Mucosa of descending colon (tissue), 3 donors: ENCODE data around the gene TTC12. TPM values are rescaled to one million over a fixed set of nuclear protein-coding genes. Genes with fewer than 3 reads are reported as not detected.

ENCODE experiments used
- ATAC-seq: fragments of 200-7000 bp; cut with Tn5 transposase; one replicate; pipeline ENCODE4 v1.9.1; 2020; ENCODE audit warnings: mild to moderate bottlenecking, moderate library complexity
- DNase-seq, 3 donors: peaks; one replicate each; pipeline ENCODE4 v3.0.0-alpha.2; 2020
- H3K36me3 ChIP-seq: fragments of 200-600 bp; one replicate; pipeline ENCODE4 v1.8.0; 2021; ENCODE audit warnings: low read depth, mild to moderate bottlenecking
- H3K4me1 ChIP-seq: fragments of 200-600 bp; one replicate; pipeline ENCODE4 v1.8.0; 2021; ENCODE audit warnings: low read depth, mild to moderate bottlenecking
- H3K4me3 ChIP-seq: fragments of 200-600 bp; one replicate; pipeline ENCODE4 v1.8.0; 2021; ENCODE audit warnings: mild to moderate bottlenecking
- H3K9me3 ChIP-seq: fragments of 200-600 bp; one replicate; pipeline ENCODE4 v1.8.0; 2021; ENCODE audit warnings: mild to moderate bottlenecking
- intact Hi-C, 2 donors: fragments of 100-400 bp; cut with DNase I in 1 of 2; cut with micrococcal nuclease in 1 of 2; formaldehyde crosslinking; loops; one replicate each; pipeline versions ENCODE4 v1.11.0 to v1.11.1; 2022; cut with DNase I, micrococcal nuclease
- total RNA-seq, 3 donors: library from RNA; stranded (reverse); fragmentation: NEBNext Ultra II Directional in 2 of 3; extraction: Animal tissue kit (Norgen Biotek cat#: 25700) in 2 of 3; gene quantifications; one replicate each; pipeline versions ENCODE4 v1.2.1 to v1.2.4, GENCODE V29; 2021 to 2023
- TF ChIP-seq, protein P1 (sequence below): fragments of 200-600 bp; IDR thresholded peaks from one replicate; pipeline ENCODE4 v1.8.0; 2022; ENCODE audit warnings: antibody characterized with exemption, mild to moderate bottlenecking
- donor health status: DM: no; HTN: no; CAD: no; lungs with moderate emphysema.
- donor health status: DM: no; HTN: no; CAD: no.
- donor health status: DM: no; HTN: yes; CAD: no.

Gene TTC12
- total RNA-seq, 3 donors from 2014 or later: 13.5 to 20.7 (median 16.6) TPM

DNA sequence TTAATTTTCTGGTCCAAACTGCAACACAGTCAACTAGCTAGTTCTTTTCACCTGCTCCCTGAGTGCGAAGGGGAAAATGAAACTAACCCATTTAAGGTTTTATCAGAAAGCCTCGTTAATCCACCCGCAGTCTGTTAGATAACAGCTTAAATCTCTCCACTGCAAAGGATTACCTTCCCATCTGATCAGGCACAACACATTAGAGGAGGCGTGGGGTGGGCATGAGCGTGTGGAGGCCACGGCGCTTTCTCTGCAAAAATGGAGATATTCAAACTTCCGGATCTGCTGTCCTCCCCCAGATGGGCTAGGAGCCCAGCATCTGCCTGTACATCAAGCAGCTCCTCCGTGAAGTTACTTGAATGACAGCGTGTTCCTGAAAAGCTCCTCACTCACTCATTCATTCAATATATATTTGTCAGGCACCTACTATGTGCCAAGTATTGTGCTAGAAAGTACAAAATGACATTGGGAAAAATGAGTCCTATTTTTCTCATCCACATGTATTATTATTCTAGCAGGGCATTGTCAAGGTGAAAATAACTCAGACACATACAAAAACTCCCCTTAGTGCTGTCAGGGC lies 59.7 kb downstream of the TTC12 start:
- DNase-seq: no peak
- no peaks in the 10 kb centered on the region for H3K4me1 ChIP-seq
- H3K36me3 ChIP-seq: no peaks in the 10 kb centered on the region
- ATAC-seq: no peak
- H3K4me3 ChIP-seq: no peak overlapping the region
- TF ChIP-seq, protein P1, sequence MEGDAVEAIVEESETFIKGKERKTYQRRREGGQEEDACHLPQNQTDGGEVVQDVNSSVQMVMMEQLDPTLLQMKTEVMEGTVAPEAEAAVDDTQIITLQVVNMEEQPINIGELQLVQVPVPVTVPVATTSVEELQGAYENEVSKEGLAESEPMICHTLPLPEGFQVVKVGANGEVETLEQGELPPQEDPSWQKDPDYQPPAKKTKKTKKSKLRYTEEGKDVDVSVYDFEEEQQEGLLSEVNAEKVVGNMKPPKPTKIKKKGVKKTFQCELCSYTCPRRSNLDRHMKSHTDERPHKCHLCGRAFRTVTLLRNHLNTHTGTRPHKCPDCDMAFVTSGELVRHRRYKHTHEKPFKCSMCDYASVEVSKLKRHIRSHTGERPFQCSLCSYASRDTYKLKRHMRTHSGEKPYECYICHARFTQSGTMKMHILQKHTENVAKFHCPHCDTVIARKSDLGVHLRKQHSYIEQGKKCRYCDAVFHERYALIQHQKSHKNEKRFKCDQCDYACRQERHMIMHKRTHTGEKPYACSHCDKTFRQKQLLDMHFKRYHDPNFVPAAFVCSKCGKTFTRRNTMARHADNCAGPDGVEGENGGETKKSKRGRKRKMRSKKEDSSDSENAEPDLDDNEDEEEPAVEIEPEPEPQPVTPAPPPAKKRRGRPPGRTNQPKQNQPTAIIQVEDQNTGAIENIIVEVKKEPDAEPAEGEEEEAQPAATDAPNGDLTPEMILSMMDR: no peak
- intact Hi-C loops: no loop called here
- no peaks in the 10 kb centered on the region for H3K9me3 ChIP-seq

DNA sequence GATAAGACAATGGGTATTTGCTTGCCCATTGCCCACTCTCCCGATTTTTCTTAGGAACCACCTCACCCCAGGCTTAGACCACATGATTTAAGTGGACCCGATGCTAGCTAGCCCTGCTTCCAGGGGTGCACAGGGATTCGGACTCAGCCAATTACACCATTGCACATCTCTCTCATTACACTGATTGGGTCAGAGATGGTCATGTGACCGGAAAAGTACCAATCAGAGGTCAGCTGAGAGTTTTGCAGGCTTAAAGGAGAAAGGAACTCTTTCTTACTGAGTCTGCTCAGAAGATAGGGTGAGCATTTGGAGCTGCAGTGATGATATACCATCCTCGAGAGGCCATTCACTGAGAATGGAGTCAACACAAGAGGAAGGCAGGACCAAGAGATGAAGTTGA lies 61.0 kb downstream of the TTC12 start:
- Histone ChIP-seq H3K9me3 (no peaks in the 10 kb centered on the region), H3K4me3 (no peak overlapping the region), H3K36me3 (no peaks in the 10 kb centered on the region), H3K4me1 (no peaks in the 10 kb centered on the region)
- no peak for ATAC-seq
- TF ChIP-seq, protein P1: no peak
- no peak for DNase-seq
- intact Hi-C loops: no loop called here

DNA sequence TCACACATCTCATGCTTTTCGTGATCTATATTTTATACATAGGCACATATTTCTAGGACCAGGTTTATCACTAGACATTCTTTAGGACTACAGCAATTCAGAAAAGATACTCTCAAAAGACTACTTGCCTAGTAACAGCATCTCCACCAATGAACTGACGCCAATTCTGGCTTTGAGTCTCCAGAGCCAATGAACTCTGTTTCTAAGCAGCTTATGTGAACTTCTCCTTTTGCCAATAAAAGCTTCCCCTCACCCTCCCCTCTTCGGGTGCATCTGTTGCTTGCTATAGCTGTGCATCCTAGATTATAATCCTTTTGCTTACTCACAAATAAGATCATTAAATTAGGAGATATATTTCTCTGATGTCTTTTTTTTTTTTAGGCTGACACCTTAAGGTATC lies 61.8 kb downstream of the TTC12 start:
- no peak overlapping the region for H3K4me3 ChIP-seq
- intact Hi-C loops: no loop called here
- DNase-seq (no peak), ATAC-seq (no peak)
- H3K36me3 ChIP-seq: no peaks in the 10 kb centered on the region
- H3K9me3 ChIP-seq: no peaks in the 10 kb centered on the region
- TF ChIP-seq, protein P1: no peak
- H3K4me1 ChIP-seq: no peaks in the 10 kb centered on the region

DNA sequence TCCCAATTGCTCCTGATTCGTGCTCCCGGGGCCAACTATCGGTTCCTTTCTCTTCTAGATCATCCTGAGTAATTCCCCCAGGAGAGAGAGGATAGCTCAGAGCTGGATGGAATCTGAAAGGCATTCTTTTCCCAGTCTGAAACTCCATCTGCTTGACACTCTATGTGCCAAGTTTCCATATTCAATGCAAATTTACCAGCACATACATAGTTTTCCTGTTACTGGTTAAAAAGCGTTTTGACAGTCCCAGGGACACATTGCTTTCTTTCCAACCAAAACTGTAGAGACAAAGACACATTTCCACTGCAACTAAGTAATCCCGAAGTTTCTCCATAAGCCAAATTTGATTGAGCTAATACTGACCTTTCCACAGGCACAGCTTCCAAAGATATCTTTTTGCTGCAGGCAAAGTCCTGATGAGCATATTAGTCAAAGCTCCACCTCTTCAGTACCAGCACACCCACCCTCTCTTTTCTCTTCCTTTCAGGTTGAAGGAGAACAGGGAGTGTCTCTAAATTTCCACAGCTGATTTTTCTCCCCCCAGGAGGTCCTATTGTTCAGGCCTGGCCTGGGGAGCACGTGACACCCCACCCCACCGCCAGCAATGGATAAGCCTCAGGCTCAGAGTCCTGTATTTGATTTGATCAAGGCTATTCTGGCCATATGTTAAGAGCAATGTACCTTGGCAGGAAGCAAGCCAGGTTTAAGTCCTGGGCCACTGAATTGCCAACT lies 63.5 kb downstream of the TTC12 start:
- no peaks in the 10 kb centered on the region for H3K4me1 ChIP-seq
- no peaks in the 10 kb centered on the region for H3K9me3 ChIP-seq
- intact Hi-C loops: no loop called here
- TF ChIP-seq, protein P1: no peak
- H3K4me3 ChIP-seq: no peak overlapping the region
- DNase-seq (no peak), ATAC-seq (no peak)
- no peaks in the 10 kb centered on the region for H3K36me3 ChIP-seq

DNA sequence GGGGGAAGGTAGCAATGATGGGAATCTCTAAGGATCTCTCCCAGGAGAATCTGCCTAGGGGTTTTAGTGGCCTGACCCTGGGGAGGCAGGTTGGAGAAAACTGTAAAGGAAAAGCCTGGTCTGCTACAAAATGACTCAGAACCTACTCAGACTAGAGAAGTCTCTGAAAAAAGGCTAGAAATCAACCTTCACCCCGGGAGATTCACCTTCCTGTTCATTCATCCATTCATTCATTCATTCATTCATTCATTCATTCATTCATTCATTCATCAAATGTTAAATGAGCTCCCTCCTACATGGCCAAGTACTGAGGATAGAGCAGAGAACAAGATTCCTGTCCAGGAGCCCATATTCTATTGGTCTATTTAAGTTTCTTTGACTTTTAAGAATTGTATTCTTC lies 64.3 kb downstream of the TTC12 start:
- DNase-seq: no peak
- ATAC-seq: no peak
- intact Hi-C loops: no loop called here

More for the DNA sequence above, 64.3 kb downstream of the TTC12 start:
- H3K36me3 ChIP-seq: no peaks in the 10 kb centered on the region
- H3K9me3 ChIP-seq: no peaks in the 10 kb centered on the region
- no peaks in the 10 kb centered on the region for H3K4me1 ChIP-seq
- H3K4me3 ChIP-seq: no peak overlapping the region
- TF ChIP-seq, protein P1: no peak
